ENCODE data around the gene C12orf56. TPM values are rescaled to one million over a fixed set of nuclear protein-coding genes. Genes with fewer than 3 reads are reported as not detected.

C12orf56 gene
- total and polyA plus RNA-seq, 2 donors (not counting 3 experiments of a cell fraction or from before 2014, with no cell fraction given) = 0.06 TPM; not detected in 1

DNA sequence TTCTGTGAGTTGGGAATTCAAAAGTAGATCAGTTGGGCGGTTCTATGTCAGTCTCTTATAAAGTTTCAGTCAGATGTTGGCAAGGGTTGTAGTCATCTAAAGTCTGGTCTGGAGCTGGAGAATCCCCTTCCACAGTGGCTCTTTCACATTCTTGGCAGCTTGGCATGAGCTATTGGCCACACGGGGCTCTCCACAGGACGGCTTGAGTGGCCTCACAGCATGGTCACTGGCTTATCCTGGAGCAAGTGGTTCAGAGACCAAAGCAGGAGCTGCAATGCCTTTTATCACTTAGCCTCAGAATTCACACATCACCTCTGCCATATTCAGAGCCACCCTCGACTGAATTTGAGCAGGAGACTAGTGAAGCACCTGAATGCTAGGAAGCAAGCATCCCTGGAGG is 161.3 kb downstream of the C12orf56 start:
- H3K9me1 ChIP-seq (replicated peaks; ENCODE audit: control insufficient read depth, extremely low read depth, insufficient read depth, low read length) = no peaks in the 10 kb centered on the region
- no peak overlapping the region for H2AFZ ChIP-seq (ENCODE audit: low read depth, low read length)
- intact Hi-C loops (cut with micrococcal nuclease) (no loop called here), dilution Hi-C loops (cut with MboI; ENCODE audit: extremely low pct_ligation_motif_present, low sequenced_read_pairs) (no loop called here)
- H3K4me1 ChIP-seq (ENCODE audit: control insufficient read depth, extremely low read depth, insufficient read depth, low read length) = no peaks in the 10 kb centered on the region
- FAIRE-seq (no peak), DNase-seq (ENCODE audit: low read depth, low spot score) (no peak)
- no peaks in the 10 kb centered on the region for H3K9me3 ChIP-seq (replicated peaks; ENCODE audit: control insufficient read depth, insufficient read depth, low read length)
- no peak overlapping the region for H3K4me2 ChIP-seq (ENCODE audit: insufficient read depth, low read length)
- no peak overlapping the region for H3K9ac ChIP-seq (replicated peaks; ENCODE audit: extremely low read depth, insufficient read depth, low read length)
- ChIA-PET POLR2A (no interaction called here), CTCF (interaction anchor here (1.1 to 1.2 kb wide), 2 partner anchors 16 to 314 kb away, joined by 3 read pairs; no protein-coding TSS in a partner anchor)
- no peaks in the 10 kb centered on the region for H3K27me3 ChIP-seq (ENCODE audit: control insufficient read depth in 2 of 2, insufficient read depth in 2 of 2, low read length in 2 of 2)
- H3K79me2 ChIP-seq (ENCODE audit: control insufficient read depth, insufficient read depth, low read length) = no peaks in the 10 kb centered on the region
- TF ChIP-seq EZH2 (IDR thresholded peaks at IDR 0.05; ENCODE audit: borderline replicate concordance, low read depth, low read length, severe bottlenecking) = no peak
- no peak for TF ChIP-seq MAX (IDR thresholded peaks at IDR 0.05; ENCODE audit: insufficient read depth, insufficient read length)
- no peak for TF ChIP-seq FOS (IDR thresholded peaks at IDR 0.05; ENCODE audit: borderline replicate concordance, insufficient read depth, low read length)
- no peak for TF ChIP-seq CTCF (IDR thresholded peaks at IDR 0.05; ENCODE audit: extremely low read depth in 1 of 2, insufficient read depth in 1 of 2, low read depth in 1 of 2, low read length in 2 of 2)
- TF ChIP-seq POLR2AphosphoS5 (IDR thresholded peaks at IDR 0.05; ENCODE audit: insufficient read depth, low read depth, low read length) = no peak
- no TSS peak for BruUV-seq (replicated peaks)
- H3K27ac ChIP-seq (ENCODE audit: insufficient read depth, low read depth, low read length) = no peak overlapping the region
- no peaks in the 10 kb centered on the region for H4K20me1 ChIP-seq (replicated peaks; ENCODE audit: control insufficient read depth, extremely low read depth, insufficient read depth, low read length)
- H3K36me3 ChIP-seq (ENCODE audit: control insufficient read depth in 2 of 2, extremely low read depth in 1 of 2, insufficient read depth in 2 of 2, low read length in 2 of 2) = no peaks in the 10 kb centered on the region
- no peak overlapping the region for H3K4me3 ChIP-seq (replicated peaks in 1 of 3; ENCODE audit: insufficient read depth in 1 of 3, low read depth in 1 of 3, low read length in 3 of 3)

GRCh38 chr12:64225626-64226025 is 164.9 kb downstream of the C12orf56 start:
- BruUV-seq (replicated peaks) = no TSS peak
- Histone ChIP-seq H3K9me3 (replicated peaks; ENCODE audit: control insufficient read depth, insufficient read depth, low read length) (no peaks in the 10 kb centered on the region), H2AFZ (ENCODE audit: low read depth, low read length) (no peak overlapping the region), H3K4me1 (ENCODE audit: control insufficient read depth, extremely low read depth, insufficient read depth, low read length) (peaks cover 7% of the 10 kb centered on the region), H3K79me2 (ENCODE audit: control insufficient read depth, insufficient read depth, low read length) (no peaks in the 10 kb centered on the region), H3K36me3 (ENCODE audit: control insufficient read depth in 2 of 2, extremely low read depth in 1 of 2, insufficient read depth in 2 of 2, low read length in 2 of 2) (no peaks in the 10 kb centered on the region), H4K20me1 (replicated peaks; ENCODE audit: control insufficient read depth, extremely low read depth, insufficient read depth, low read length) (no peaks in the 10 kb centered on the region), H3K9me1 (replicated peaks; ENCODE audit: control insufficient read depth, extremely low read depth, insufficient read depth, low read length) (no peaks in the 10 kb centered on the region), H3K4me3 (replicated peaks in 1 of 3; ENCODE audit: insufficient read depth in 1 of 3, low read depth in 1 of 3, low read length in 3 of 3) (no peak overlapping the region), H3K27me3 (ENCODE audit: control insufficient read depth in 2 of 2, insufficient read depth in 2 of 2, low read length in 2 of 2) (no peaks in the 10 kb centered on the region), H3K27ac (ENCODE audit: insufficient read depth, low read depth, low read length) (no peak overlapping the region), H3K9ac (replicated peaks; ENCODE audit: extremely low read depth, insufficient read depth, low read length) (no peak overlapping the region), H3K4me2 (ENCODE audit: insufficient read depth, low read length) (no peak overlapping the region)
- dilution Hi-C loops (cut with MboI; ENCODE audit: extremely low pct_ligation_motif_present, low sequenced_read_pairs) (no loop called here), intact Hi-C loops (cut with micrococcal nuclease) (no loop called here)
- FAIRE-seq (no peak), DNase-seq (ENCODE audit: low read depth, low spot score) (no peak)
- CTCF ChIA-PET = interaction anchor here (0.8 kb wide), 1 partner anchor 34 kb away, joined by 4 read pairs; no protein-coding TSS in a partner anchor
- no peak for TF ChIP-seq POLR2AphosphoS5 (IDR thresholded peaks at IDR 0.05; ENCODE audit: insufficient read depth, low read depth, low read length)
- TF ChIP-seq MAX (IDR thresholded peaks at IDR 0.05; ENCODE audit: insufficient read depth, insufficient read length) = no peak
- TF ChIP-seq POLR2A (IDR thresholded peaks at IDR 0.05; ENCODE audit: low read depth, low read length) = no peak
- TF ChIP-seq CTCF (IDR thresholded peaks at IDR 0.05; ENCODE audit: extremely low read depth in 1 of 2, insufficient read depth in 1 of 2, low read depth in 1 of 2, low read length in 2 of 2) = no peak
- no peak for TF ChIP-seq GATA2 (IDR thresholded peaks at IDR 0.05; ENCODE audit: insufficient read depth, insufficient read length, low read depth, low read length)
- no peak for TF ChIP-seq MYC (IDR thresholded peaks at IDR 0.05; ENCODE audit: low read depth, low read length)
- no peak for TF ChIP-seq JUN (IDR thresholded peaks at IDR 0.05; ENCODE audit: borderline replicate concordance, insufficient read depth, insufficient read length, low read depth)
- no peak for TF ChIP-seq EZH2 (IDR thresholded peaks at IDR 0.05; ENCODE audit: borderline replicate concordance, low read depth, low read length, severe bottlenecking)
- TF ChIP-seq FOS (IDR thresholded peaks at IDR 0.05; ENCODE audit: borderline replicate concordance, insufficient read depth, low read length) = no peak
- POLR2A ChIA-PET = no interaction called here
